HEK293 (cell line): ENCODE data around the gene EARS2.
A peak's percentile ranks its signal among the peaks of the same experiment; 100 is the strongest.

ENCODE experiments used
- CTCF ChIA-PET: fragments of 350-600 bp; formaldehyde crosslinking; extraction: SDS; loops from one replicate; lab custom pipeline; 2021; ENCODE audit warnings: antibody characterized with exemption; lab: Yijun Ruan, JAX
- POLR2A ChIA-PET: fragments of 300-600 bp; formaldehyde crosslinking; extraction: SDS; loops from one replicate; lab custom pipeline; 2020; ENCODE audit warnings: antibody characterized with exemption, inconsistent platforms; lab: Yijun Ruan, JAX
- H3K27ac ChIP-seq: fragments of 200-500 bp; sonication (Bioruptor generic); 2 replicates; pipeline ENCODE4 v1.5.1; 2014; ENCODE audit warnings: low read depth, low read length, control low read depth, inconsistent platforms; ENCODE audit errors: extremely low read depth
- H3K36me3 ChIP-seq, 2 experiments: fragments of 200-500 bp in 1 of 2; sonication (Bioruptor generic) in 1 of 2; 1 replicate in 1 of 2; 2 replicates in 1 of 2; pipeline ENCODE4 v1.5.1; 2014 to 2017; ENCODE audit warnings: inconsistent platforms in 2 of 2, low read length in 2 of 2; ENCODE audit not compliant: control insufficient read depth in 2 of 2, insufficient read depth in 1 of 2
- H3K4me1 ChIP-seq: fragments of 200-500 bp; sonication (Bioruptor generic); 2 replicates; pipeline ENCODE4 v1.5.1; 2014; ENCODE audit warnings: mild to moderate bottlenecking, low read length, inconsistent platforms; ENCODE audit not compliant: control insufficient read depth, insufficient read depth
- H3K4me3 ChIP-seq: 2 replicates; pipeline ENCODE4 v1.5.1; 2011; ENCODE audit warnings: low read depth, mild to moderate bottlenecking, control low read depth, low read length, moderate library complexity
- H3K9me3 ChIP-seq: fragments of 200-500 bp; sonication (Bioruptor generic); 2 replicates; pipeline ENCODE4 v1.5.1; 2014; ENCODE audit warnings: low read depth, low read length, inconsistent platforms; ENCODE audit not compliant: control insufficient read depth, insufficient read depth
- HOXC10 ChIP-seq: sonication (generic); formaldehyde crosslinking; IDR thresholded peaks from 2 replicates; pipeline ENCODE4 v1.8.1; 2023; ENCODE audit warnings: mild to moderate bottlenecking, missing genetic modification reagents
- KLF1 ChIP-seq: fragments of 450-650 bp; formaldehyde crosslinking; IDR thresholded peaks from 2 replicates; pipeline ENCODE4 v1.5.1; 2016; ENCODE audit warnings: missing biosample characterization, missing genetic modification characterization
- KLF17 ChIP-seq: fragments of 450-650 bp; formaldehyde crosslinking; IDR thresholded peaks from 2 replicates; pipeline ENCODE4 v1.5.1; 2016; ENCODE audit warnings: missing biosample characterization, missing genetic modification characterization
- PRDM1 ChIP-seq: fragments of 450-650 bp; formaldehyde crosslinking; IDR thresholded peaks from 2 replicates; pipeline ENCODE4; 2016; ENCODE audit warnings: missing biosample characterization, missing genetic modification characterization
- REST ChIP-seq: fragments of 450-650 bp; formaldehyde crosslinking; IDR thresholded peaks from 2 replicates; pipeline ENCODE4 v1.5.1; 2016; ENCODE audit warnings: missing biosample characterization, missing genetic modification characterization
- ZNF211 ChIP-seq: fragments of 450-650 bp; formaldehyde crosslinking; IDR thresholded peaks from 2 replicates; pipeline ENCODE4 v1.5.1; 2016; ENCODE audit warnings: low read depth, missing biosample characterization, missing genetic modification characterization
- ZNF341 ChIP-seq: fragments of 450-650 bp; formaldehyde crosslinking; IDR thresholded peaks from 2 replicates; pipeline ENCODE4; 2016; ENCODE audit warnings: low read depth, missing biosample characterization, missing genetic modification characterization
- ZNF398 ChIP-seq: fragments of 450-650 bp; formaldehyde crosslinking; IDR thresholded peaks from 2 replicates; pipeline ENCODE4 v1.5.1; 2017; ENCODE audit warnings: missing biosample characterization, missing genetic modification characterization
- ZNF555 ChIP-seq: fragments of 450-650 bp; formaldehyde crosslinking; conservative IDR thresholded peaks from 2 replicates; pipeline ENCODE4 v1.5.1; 2017; ENCODE audit warnings: missing biosample characterization, mild to moderate bottlenecking, missing genetic modification characterization, inconsistent platforms
- ZNF600 ChIP-seq: fragments of 450-650 bp; formaldehyde crosslinking; IDR thresholded peaks from 2 replicates; pipeline ENCODE4 v1.5.1; 2016; ENCODE audit warnings: missing biosample characterization, missing genetic modification characterization
- ZNF623 ChIP-seq: fragments of 450-650 bp; formaldehyde crosslinking; IDR thresholded peaks from 2 replicates; pipeline ENCODE4 v1.5.1; 2016; ENCODE audit warnings: missing biosample characterization, missing genetic modification characterization

Gene EARS2

GRCh38 chr16:23500862-23501225 lies 56.3 kb downstream of the EARS2 start:
- no peaks in the 10 kb centered on the region for H3K9me3 ChIP-seq
- no peak overlapping the region for H3K27ac ChIP-seq
- ChIA-PET POLR2A (interaction anchor here (0.7 kb wide), 1 partner anchor 58 kb away, joined by 4 read pairs; no protein-coding TSS in a partner anchor), CTCF (no interaction called here)
- TF ChIP-seq PRDM1 (tag by site-specific recombination) (peak; percentile 45), KLF17 (tag by site-specific recombination) (no peak)
- H3K4me1 ChIP-seq: peaks cover 8% of the 10 kb centered on the region
- peaks cover 0 to 14% of the 10 kb centered on the region in 2 experiments; a peak in 2 of 3 replicates for H3K36me3 ChIP-seq
- H3K4me3 ChIP-seq: no peak overlapping the region

GRCh38 chr16:23500212-23500861 lies 56.8 kb downstream of the EARS2 start:
- no peak overlapping the region for H3K27ac ChIP-seq
- POLR2A ChIA-PET: interaction anchor here (0.7 to 1.6 kb wide), 2 partner anchors 57 to 58 kb away, joined by 4 to 5 read pairs; partner anchors contain the start of genes EARS2 and UBFD1

GRCh38 chr16:23499801-23500200 lies 57.3 kb downstream of the EARS2 start:
- POLR2A ChIA-PET: interaction anchor here (1.6 kb wide), 1 partner anchor 58 kb away, joined by 5 read pairs; the partner anchor contains the start of genes EARS2 and UBFD1
- Histone ChIP-seq H3K27ac (no peak overlapping the region), H3K36me3 (peaks cover 6 to 24% of the 10 kb centered on the region in 2 experiments; a peak in 2 of 3 replicates), H3K9me3 (no peaks in the 10 kb centered on the region), H3K4me1 (peaks cover 5% of the 10 kb centered on the region), H3K4me3 (no peak overlapping the region)
- CTCF ChIA-PET: no interaction called here
- TF ChIP-seq ZNF555 (tag by site-specific recombination): no peak

More at GRCh38 chr16:23500212-23500861, 56.8 kb downstream of the EARS2 start:
- Histone ChIP-seq H3K4me3 (no peak overlapping the region), H3K9me3 (no peaks in the 10 kb centered on the region), H3K4me1 (peaks cover 5% of the 10 kb centered on the region), H3K36me3 (peaks cover 3 to 19% of the 10 kb centered on the region in 2 experiments; a peak in 2 of 3 replicates)
- CTCF ChIA-PET: no interaction called here
- TF ChIP-seq ZNF623 (no peak), KLF1 (tag by site-specific recombination) (peak; percentile 96), ZNF600 (tag by site-specific recombination) (0 out of 2 replicates have a peak, but pooled peaks have one; percentile 19), REST (tag by site-specific recombination) (peak; percentile 49; the same call in 1 of the 2 replicates), ZNF211 (tag by site-specific recombination) (no peak)

- Histone ChIP-seq H3K4me3 (no peak overlapping the region), H3K9me3 (no peaks in the 10 kb centered on the region), H3K4me1 (no peaks in the 10 kb centered on the region; the same call in 1 of the 2 replicates), H3K27ac (no peak overlapping the region), H3K36me3 (peaks cover 9 to 33% of the 10 kb centered on the region in 2 experiments; a peak in 2 of 3 replicates)
- ChIA-PET POLR2A (interaction anchor here (1.6 kb wide), 1 partner anchor 59 kb away, joined by 5 read pairs; the partner anchor contains the start of genes EARS2 and UBFD1), CTCF (interaction anchor here (1.0 kb wide), 1 partner anchor 98 kb away, joined by 3 read pairs; no protein-coding TSS in a partner anchor)
- TF ChIP-seq ZNF341 (tag by site-specific recombination) (no peak), HOXC10 (CRISPR knock-in tag) (no peak), ZNF398 (tag by site-specific recombination) (peak; percentile 24; the same call in 1 of the 2 replicates)
Observed at GRCh38 chr16:23498863-23499262, 58.3 kb downstream of the EARS2 start.
